Measurements from ENCODE around the gene HRH2. TPM values are rescaled to one million over a fixed set of nuclear protein-coding genes. Genes with fewer than 3 reads are reported as not detected.
"Not testable (repeated sequence)": the region's sequence is repeated elsewhere in the genome, so short reads cannot be mapped to it uniquely, and the experiment has no call there.

Gene HRH2
- total and polyA plus RNA-seq, 2 donors: 1.4 to 6.2 TPM

DNA sequence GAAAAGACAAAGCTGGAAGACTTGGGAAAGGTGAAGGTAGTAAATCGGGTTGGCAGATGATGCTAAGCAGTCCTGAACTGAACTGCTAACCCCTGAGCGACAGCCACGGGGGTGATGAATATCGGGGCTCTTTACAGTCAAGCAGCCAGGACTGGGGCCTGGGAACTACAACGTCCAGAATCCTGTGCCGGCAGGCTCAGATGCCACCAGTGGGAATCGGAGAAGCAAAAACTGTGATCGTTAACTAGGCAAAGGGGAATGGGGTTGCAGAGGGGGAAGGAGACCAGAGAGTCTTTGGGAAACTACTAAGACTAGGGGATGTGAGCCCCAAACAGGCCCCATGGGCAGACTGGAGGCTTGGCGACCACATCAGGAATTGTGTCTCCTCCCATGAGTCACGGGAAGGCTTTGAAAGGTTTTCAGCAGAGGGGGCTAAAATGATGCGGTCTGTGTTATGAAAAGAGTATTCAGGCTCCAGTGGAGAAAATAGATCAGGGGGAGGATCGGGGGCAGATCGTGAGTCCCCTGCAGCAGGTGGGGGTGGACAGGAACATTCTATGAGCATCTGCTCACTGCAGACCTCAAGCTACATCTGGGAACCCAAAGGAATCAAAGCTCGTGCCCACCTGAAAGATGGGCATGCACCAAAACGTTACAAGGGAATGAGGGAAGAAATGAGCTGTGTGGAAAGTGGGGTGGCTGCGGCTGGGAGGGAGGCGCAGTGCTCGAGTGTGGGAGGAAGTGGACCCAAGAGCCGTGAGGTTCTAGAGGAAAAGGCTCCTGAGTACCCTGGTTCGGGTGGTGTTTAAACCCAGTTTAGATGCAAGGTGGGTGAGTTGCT is 53.8 kb downstream of the HRH2 start:
- H3K4me3 ChIP-seq (ENCODE audit: low read depth, low read length): no peak overlapping the region
- no peaks in the 10 kb centered on the region for H3K36me3 ChIP-seq (ENCODE audit: insufficient read depth)
- H3K4me1 ChIP-seq (ENCODE audit: insufficient read depth): no peaks in the 10 kb centered on the region
- 85% methylated on average over 20 of the region's 20 CpGs for WGBS
- H3K27ac ChIP-seq (ENCODE audit: low read depth): no peak overlapping the region
- DNase-seq (ENCODE audit: extremely low spot score): no peak

DNA sequence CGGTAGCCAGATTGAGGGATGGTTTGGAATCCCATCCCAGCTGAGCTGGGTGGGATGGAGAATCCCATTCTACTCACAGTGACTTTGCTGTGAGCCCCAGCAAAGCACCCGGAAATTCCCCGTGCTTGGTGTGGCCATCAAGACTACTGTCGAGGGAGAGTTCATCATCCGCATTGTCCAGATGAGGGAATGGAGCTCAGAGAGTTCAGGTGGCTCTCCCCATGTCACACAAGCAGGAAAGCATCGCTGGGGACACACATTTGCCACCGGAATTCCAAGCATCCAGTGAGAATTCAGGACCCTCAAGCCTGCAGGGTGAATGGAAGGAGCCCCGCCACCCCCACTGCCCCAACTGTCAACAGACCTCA is 54.4 kb downstream of the HRH2 start:
- WGBS: 79% methylated on average over 8 of the region's 8 CpGs
- Histone ChIP-seq H3K27ac (ENCODE audit: low read depth) (no peak overlapping the region), H3K4me3 (ENCODE audit: low read depth, low read length) (no peak overlapping the region), H3K36me3 (ENCODE audit: insufficient read depth) (no peaks in the 10 kb centered on the region), H3K4me1 (ENCODE audit: insufficient read depth) (no peaks in the 10 kb centered on the region)
- DNase-seq (ENCODE audit: extremely low spot score): no peak

DNA sequence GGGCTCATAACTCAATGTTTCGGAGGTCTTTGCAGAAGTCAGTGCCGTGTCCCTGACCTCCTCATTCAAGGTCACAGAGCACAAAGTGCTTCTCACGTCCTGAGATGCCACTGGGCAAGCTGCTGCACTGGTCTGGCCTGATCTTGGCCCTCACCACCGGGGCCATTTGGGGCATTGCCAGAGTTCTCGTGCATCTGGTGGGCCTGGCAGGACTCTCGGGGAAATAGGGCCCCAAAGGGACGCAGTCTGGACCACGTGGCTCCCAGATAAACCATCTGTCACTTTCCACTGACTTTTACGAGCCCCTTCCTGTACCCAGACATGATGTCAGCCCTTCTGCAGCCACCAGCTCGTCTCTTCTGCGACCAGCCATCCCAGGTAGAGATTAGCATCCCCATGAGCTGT is 54.8 kb downstream of the HRH2 start:
- Histone ChIP-seq H3K27ac (ENCODE audit: low read depth) (no peak overlapping the region), H3K4me3 (ENCODE audit: low read depth, low read length) (no peak overlapping the region), H3K4me1 (ENCODE audit: insufficient read depth) (no peaks in the 10 kb centered on the region), H3K36me3 (ENCODE audit: insufficient read depth) (no peaks in the 10 kb centered on the region)
- 12% methylated on average over 11 of the region's 11 CpGs for WGBS
- DNase-seq (ENCODE audit: extremely low spot score): no peak

DNA sequence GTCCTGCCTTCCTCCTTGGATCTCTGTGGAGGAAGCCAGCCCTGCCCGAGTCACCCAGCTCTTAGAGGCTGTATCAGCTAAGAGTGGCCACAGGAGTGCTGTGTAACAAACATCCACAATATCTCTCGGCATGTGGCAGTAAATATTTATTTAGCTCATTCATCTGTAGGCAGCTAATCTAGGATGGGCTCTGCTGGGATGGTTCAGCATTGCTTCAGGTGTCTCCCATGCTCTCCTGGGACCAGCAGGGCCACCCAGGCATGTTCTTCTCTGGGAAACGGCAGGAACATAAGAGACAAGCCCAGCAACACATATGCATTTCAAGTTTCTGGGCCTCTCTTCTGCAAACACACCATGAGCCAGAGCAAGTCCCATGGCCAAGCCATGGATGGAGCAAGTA is 56.1 kb downstream of the HRH2 start:
- Histone ChIP-seq H3K4me3 (ENCODE audit: low read depth, low read length) (no peak overlapping the region), H3K36me3 (ENCODE audit: insufficient read depth) (no peaks in the 10 kb centered on the region), H3K27ac (ENCODE audit: low read depth) (no peak overlapping the region), H3K4me1 (ENCODE audit: insufficient read depth) (no peaks in the 10 kb centered on the region)
- no peak for DNase-seq (ENCODE audit: extremely low spot score)
- WGBS: 86% methylated on average over 3 of the region's 3 CpGs

DNA sequence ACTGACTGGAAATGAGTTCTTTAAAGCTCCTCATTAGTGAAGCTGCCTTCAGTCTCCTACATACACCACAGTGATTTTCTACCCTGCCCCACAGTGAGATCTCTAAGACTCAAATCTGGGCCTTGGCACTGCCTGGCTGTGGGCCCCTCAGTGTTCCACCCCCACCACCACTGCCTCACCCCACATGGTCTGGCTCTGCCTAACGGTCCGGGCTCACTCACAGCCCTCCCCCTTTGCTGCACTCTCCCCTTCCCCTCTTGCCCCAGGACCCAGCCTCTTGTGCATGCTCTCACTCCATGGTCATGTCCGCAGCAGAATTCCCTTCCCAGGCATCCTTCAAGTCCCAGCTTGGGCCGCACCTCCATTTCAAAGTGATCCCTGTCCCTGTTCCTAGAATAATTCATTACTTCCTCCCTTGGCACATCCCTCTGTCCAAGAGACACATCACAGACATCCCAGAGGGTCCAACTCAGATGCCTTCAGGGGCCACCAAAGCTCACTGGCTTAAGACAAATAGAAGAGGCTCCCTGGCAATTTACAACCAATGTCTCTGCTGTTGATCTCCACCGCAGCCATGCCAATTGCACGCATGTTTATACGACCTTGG is 56.7 kb downstream of the HRH2 start:
- Histone ChIP-seq H3K4me3 (ENCODE audit: low read depth, low read length) (no peak overlapping the region), H3K36me3 (ENCODE audit: insufficient read depth) (no peaks in the 10 kb centered on the region), H3K4me1 (ENCODE audit: insufficient read depth) (no peaks in the 10 kb centered on the region), H3K27ac (ENCODE audit: low read depth) (no peak overlapping the region)
- WGBS: 87% methylated on average over 7 of the region's 7 CpGs
- no peak for DNase-seq (ENCODE audit: extremely low spot score)

DNA sequence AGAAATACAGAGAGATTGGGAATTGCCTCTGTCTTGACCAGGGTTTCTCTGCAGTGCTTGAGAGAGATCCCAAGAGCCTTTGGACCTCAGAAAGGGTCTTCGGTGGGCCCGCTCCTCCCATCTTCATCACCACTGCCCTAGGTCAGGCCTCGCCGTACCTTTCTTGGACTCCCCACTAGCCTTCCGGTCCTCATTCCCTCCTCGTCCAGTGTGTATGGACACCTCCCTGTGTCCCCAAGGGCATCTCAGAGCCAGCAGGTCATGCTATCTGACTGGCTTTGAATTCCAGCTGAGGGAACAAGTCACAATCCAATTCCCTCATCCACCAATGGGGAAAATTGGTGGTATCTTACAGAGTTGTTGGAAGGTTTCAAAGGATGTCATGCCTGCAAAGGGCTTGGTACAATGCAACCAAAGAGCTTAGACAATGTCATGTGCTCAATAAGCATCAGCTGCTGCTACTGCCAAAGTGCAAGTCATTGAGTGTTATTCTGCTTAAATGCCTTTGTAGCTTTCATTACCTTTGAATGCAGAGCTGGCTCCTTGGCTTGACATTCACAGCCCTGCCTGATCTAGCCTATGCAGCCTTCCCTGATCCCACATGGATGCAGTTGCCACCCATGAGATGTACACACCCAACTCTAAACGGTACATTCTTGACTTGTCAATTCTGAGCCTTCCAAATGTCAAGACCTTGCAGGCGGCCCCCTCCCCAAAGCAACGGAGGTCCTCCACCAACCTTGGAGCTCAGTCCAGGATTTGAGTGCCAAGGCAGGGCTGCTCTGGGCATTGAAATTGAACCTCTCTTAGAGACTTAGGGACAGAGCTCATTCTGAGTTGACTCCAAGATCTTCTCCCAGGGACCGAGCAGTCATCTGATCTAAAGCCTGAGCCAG is 58.0 kb downstream of the HRH2 start:
- no peak overlapping the region for H3K4me3 ChIP-seq (ENCODE audit: low read depth, low read length)

DNA sequence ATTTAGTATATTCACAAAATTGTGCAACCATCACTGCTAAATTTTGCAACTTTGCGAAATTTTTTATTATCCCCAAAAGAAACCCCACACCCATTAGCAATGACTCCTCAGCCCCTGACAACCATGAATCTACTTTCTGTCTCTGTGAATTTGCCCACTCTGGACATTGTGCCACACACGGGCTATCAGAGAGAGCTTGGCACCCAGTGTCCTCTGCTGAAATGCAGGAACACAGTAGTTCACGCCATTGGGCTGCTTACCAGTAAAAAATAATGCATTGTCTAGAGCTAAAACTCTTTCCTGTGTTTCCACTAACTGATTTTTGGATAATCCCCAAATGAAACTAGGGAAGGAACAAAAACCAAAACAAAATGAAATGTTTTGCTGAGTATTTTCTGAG is 60.0 kb downstream of the HRH2 start:
- H3K36me3 ChIP-seq (ENCODE audit: insufficient read depth): no peaks in the 10 kb centered on the region
- H3K4me1 ChIP-seq (ENCODE audit: insufficient read depth): no peaks in the 10 kb centered on the region
- WGBS: 89% methylated on average over 3 of the region's 3 CpGs
- H3K27ac ChIP-seq (ENCODE audit: low read depth): no peak overlapping the region
- no peak for DNase-seq (ENCODE audit: extremely low spot score)
- no peak overlapping the region for H3K4me3 ChIP-seq (ENCODE audit: low read depth, low read length)

More for the DNA sequence above, 58.0 kb downstream of the HRH2 start:
- no peaks in the 10 kb centered on the region for H3K36me3 ChIP-seq (ENCODE audit: insufficient read depth)
- H3K4me1 ChIP-seq (ENCODE audit: insufficient read depth): no peaks in the 10 kb centered on the region
- no peak for DNase-seq (ENCODE audit: extremely low spot score)
- H3K27ac ChIP-seq (ENCODE audit: low read depth): no peak overlapping the region
- 94% methylated on average over 10 of the region's 10 CpGs for WGBS

DNA sequence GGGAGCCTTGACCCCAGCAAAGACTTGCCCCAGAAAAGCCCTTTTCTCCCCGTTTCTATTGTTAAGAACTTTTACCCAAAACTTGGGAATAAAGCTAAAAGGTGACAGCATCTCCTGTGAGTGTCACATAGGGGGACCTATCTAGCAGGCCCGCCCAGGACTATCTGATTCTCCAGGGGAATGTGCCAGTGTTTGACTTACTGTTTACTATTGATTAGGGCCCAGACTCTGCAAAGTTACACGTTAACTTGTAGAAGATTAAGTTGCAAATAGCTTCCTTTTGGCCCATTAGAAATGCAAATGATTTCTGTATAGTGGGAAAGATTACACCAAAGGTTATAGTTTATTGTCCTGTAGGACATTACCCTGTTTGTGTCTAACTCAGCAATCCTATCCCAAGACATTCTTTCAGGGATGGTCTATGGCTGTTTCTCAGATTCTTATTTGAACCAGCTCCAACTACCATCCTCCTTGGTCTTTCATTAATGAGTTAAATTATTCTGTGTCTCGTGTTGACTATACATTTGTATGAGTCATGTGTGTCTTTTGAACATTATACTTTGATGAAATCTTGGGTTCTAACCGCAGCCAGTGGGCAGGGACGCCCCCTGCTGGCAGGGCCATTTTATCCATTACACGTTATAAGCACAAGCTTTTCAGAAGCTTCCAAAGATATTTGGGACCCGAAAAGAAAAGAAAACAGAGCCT is 60.7 kb downstream of the HRH2 start:
- DNase-seq (ENCODE audit: extremely low spot score): no peak
- H3K36me3 ChIP-seq (ENCODE audit: insufficient read depth): no peaks in the 10 kb centered on the region
- H3K4me1 ChIP-seq (ENCODE audit: insufficient read depth): no peaks in the 10 kb centered on the region
- no peak overlapping the region for H3K27ac ChIP-seq (ENCODE audit: low read depth)
- WGBS: 38% methylated on average over 8 of the region's 8 CpGs
- H3K4me3 ChIP-seq (ENCODE audit: low read depth, low read length): no peak overlapping the region

DNA sequence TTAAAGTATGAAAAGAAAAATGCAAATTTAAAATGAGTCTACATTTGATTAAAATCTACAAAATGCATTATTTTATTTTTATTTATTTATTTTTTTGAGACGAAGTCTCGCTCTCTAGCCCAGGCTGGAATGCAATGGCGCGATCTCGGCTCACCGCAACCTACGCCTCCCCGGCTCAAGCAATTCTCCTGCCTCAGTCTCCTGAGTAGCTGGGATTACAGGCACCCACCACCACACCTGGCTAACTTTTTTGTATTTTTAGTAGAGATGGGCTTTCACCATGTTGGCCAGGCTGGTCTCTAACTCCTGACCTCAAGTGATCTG is 61.2 kb downstream of the HRH2 start:
- not testable (repeated sequence) for H3K27ac ChIP-seq (ENCODE audit: low read depth); H3K36me3 ChIP-seq (ENCODE audit: insufficient read depth); H3K4me3 ChIP-seq (ENCODE audit: low read depth, low read length); DNase-seq (ENCODE audit: extremely low spot score); H3K4me1 ChIP-seq (ENCODE audit: insufficient read depth)
- 92% methylated on average over 8 of the region's 8 CpGs for WGBS

DNA sequence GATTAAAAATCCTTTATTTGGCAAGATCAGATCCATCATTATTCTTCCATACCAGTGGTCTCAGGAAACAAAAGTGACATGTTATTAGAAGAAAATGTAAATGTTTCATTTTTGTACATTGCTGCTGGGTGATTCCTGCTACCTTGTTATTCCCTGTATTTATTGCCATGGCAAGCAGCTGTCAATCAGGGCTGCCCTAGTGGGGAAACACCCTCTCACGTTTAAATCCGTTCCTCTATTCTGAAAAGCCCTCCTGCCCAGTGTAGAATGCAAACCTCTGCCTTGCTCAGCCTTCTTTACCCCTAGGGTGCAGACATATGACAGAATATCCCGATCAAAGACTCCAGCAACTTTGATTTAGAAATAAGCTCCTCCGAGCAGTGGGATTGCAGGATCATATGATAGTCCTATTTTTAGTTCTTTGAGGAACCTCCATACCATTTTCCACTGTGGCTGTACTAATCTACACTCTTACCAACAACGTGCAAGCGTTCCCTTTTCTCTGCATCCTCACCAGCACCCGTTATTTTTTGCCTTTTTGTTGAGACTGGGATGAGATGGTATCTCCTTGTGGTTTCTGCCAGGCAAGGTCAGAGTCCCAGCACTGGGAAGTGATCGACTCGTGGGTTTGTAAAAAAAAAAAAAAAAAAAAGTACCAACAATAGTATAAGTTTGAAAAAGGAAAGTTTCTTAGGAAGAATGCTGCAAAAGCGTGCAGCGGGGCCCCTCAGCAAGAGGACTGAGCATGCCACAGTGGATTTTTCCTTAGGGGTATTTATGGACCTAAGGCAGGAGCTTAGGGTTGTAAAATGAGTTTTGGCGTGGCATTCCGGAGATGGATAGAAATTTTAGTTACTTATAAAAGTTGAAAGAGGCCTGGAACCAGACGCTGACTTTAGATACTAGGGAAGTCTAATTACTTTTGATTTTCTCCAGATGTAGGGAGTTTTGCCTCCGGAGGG is 66.7 kb downstream of the HRH2 start:
- no peaks in the 10 kb centered on the region for H3K4me1 ChIP-seq (ENCODE audit: insufficient read depth)
- DNase-seq (ENCODE audit: extremely low spot score): no peak
- WGBS: 29% methylated on average over 15 of the region's 15 CpGs

DNA sequence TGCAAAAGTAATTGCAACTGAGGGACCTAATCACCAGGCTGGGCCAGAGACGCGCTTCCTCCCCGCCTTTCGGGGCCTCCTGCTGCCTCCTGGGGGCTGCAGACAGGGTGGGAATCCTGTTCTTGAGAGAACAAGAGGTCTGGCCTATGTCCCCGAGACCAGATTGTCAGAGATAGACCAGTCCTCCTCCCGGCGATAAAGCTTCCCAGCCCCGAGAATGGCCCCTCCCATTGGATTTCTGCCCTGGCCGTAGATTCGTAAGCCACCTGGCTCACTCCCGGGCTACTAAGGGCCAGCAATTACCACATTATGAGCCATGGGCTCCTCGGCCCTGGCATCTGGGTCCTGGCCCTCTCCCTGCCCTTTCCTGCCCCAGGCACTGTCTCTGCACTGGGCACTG is 70.4 kb downstream of the HRH2 start:
- Histone ChIP-seq H3K4me1 (ENCODE audit: insufficient read depth) (no peaks in the 10 kb centered on the region), H3K27ac (ENCODE audit: low read depth) (no peak overlapping the region), H3K4me3 (ENCODE audit: low read depth, low read length) (no peak overlapping the region), H3K36me3 (ENCODE audit: insufficient read depth) (no peaks in the 10 kb centered on the region)
- WGBS: 33% methylated on average over 12 of the region's 12 CpGs
- DNase-seq (ENCODE audit: extremely low spot score): no peak

More for the DNA sequence above, 66.7 kb downstream of the HRH2 start:
- Histone ChIP-seq H3K27ac (ENCODE audit: low read depth) (no peak overlapping the region), H3K4me3 (ENCODE audit: low read depth, low read length) (no peak overlapping the region), H3K36me3 (ENCODE audit: insufficient read depth) (no peaks in the 10 kb centered on the region)

DNA sequence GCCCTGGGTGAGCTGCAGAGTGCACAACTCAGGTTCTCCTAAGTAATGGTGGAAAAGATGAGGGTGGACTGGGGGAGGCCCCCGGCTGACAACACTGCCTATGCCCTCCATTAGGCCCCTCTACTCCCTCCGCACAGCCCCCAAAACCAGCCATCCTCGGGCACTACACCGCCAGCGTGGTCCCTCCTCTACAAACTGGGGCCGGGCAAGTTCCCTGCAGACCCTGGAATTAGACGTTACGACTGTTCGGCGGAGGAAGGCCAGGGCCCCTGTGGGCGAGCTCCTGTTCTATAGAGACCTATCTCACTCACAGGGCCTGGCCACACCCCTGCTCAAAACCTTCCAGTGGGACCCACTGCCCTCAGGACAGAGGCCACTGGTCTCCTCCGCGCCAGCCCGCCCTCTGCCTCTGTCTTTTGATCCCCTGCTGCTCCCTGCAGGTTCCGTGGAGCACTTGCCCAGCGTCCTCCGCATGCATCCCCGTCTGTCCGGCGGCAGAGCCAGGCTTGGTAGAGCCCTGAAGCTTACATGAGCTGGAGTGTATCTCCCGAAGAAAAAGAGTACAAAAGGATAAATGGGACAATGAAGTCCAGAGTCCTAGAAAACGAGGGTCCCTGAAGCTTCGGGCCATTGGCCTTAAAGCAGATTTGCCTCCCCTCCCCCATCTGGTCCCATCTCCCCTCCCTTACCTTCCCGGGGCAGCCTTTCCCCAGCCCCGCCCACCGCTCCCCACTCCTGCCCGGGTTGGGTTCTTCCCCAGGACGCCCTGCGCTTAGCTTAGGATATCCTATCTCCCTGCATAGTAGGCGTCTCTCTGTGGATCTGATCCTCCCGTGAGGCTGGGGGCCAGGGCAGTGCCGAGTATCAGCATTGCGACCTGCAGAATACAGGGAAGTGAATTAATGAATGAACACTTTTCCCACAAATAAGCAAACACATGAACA is 71.3 kb downstream of the HRH2 start:
- Histone ChIP-seq H3K4me1 (ENCODE audit: insufficient read depth) (no peaks in the 10 kb centered on the region), H3K27ac (ENCODE audit: low read depth) (no peak overlapping the region), H3K4me3 (ENCODE audit: low read depth, low read length) (no peak overlapping the region), H3K36me3 (ENCODE audit: insufficient read depth) (no peaks in the 10 kb centered on the region)
- no peak for DNase-seq (ENCODE audit: extremely low spot score)
- 15% methylated on average over 33 of the region's 33 CpGs for WGBS
